MCF 10A (cell line): ENCODE data around the gene CAMP. TPM values are rescaled to one million over a fixed set of nuclear protein-coding genes. Genes with fewer than 3 reads are reported as not detected.

ENCODE experiments used
- BruUV-seq: library from RNA; stranded (reverse); fragments of 400-500 nt; replicated peaks from 2 replicates; lab custom pipeline; 2021; lab: Mats Ljungman, UMichigan
- CTCF ChIA-PET: fragments of 300-600 bp; sonication (Branson Sonifier 250); formaldehyde crosslinking; extraction: SDS; loops from one replicate; lab custom pipeline; 2021; ENCODE audit warnings: antibody characterized with exemption, inconsistent platforms; lab: Yijun Ruan, JAX
- POLR2A ChIA-PET: fragments of 300-600, 350-650 bp; sonication (Branson Sonifier 250); formaldehyde crosslinking; extraction: SDS; loops from one replicate; lab custom pipeline; 2020; ENCODE audit warnings: antibody characterized with exemption, inconsistent platforms; lab: Yijun Ruan, JAX
- DNase-seq: peaks from one replicate; pipeline ENCODE4 v3.0.0-alpha.2; 2018; ENCODE audit not compliant: unreplicated experiment
- H3K27ac Mint-ChIP-seq: one replicate; pipeline ENCODE4 v1.8.0; 2022; ENCODE audit warnings: mild to moderate bottlenecking, low read depth, mixed read lengths; ENCODE audit not compliant: unreplicated experiment
- H3K27me3 Mint-ChIP-seq: one replicate; pipeline ENCODE4 v1.8.0; 2022; ENCODE audit warnings: mixed read lengths; ENCODE audit not compliant: insufficient read depth, unreplicated experiment
- H3K36me3 Mint-ChIP-seq: one replicate; pipeline ENCODE4 v1.8.0; 2022; ENCODE audit warnings: mild to moderate bottlenecking, moderate library complexity, mixed read lengths; ENCODE audit not compliant: insufficient read depth, unreplicated experiment
- H3K4me1 Mint-ChIP-seq: one replicate; pipeline ENCODE4 v1.8.0; 2022; ENCODE audit warnings: mixed read lengths; ENCODE audit not compliant: insufficient read depth, unreplicated experiment
- H3K4me3 Mint-ChIP-seq: one replicate; pipeline ENCODE4 v1.8.0; 2022; ENCODE audit warnings: mild to moderate bottlenecking, moderate library complexity, mixed read lengths; ENCODE audit not compliant: unreplicated experiment
- H3K9me3 Mint-ChIP-seq: one replicate; pipeline ENCODE4 v1.8.0; 2022; ENCODE audit warnings: mixed read lengths; ENCODE audit not compliant: unreplicated experiment
- CTCF ChIP-seq: fragments of 200-600 bp; IDR thresholded peaks from one replicate; pipeline ENCODE4 v1.8.0; 2022; ENCODE audit warnings: antibody characterized with exemption, mild to moderate bottlenecking; ENCODE audit not compliant: unreplicated experiment
- intact Hi-C: fragments of 100-400 bp; cut with micrococcal nuclease; formaldehyde crosslinking; loops from 2 replicates; pipeline ENCODE4 v1.14.1; 2022
- total RNA-seq: library from RNA; stranded (reverse); gene quantifications from 2 replicates; pipeline ENCODE4 v1.2.3, GENCODE V29; 2022

CAMP gene
- total RNA-seq, 1 experiment from 2014 or later: 0.72 TPM

GRCh38 chr3:48189321-48189720 is 34.0 kb upstream of the CAMP start:
- ChIA-PET CTCF (interaction anchor here (1.8 kb wide), 1 partner anchor 247 kb away, joined by 7 read pairs; no protein-coding TSS in a partner anchor), POLR2A (interaction anchor here (0.6 to 2.4 kb wide), 5 partner anchors 79 to 734 kb away, joined by 3 to 8 read pairs (median 4); partner anchors contain the start of genes CCDC51 and TMA7)
- Mint-ChIP-seq H3K4me1 (peaks cover 11% of the 10 kb centered on the region), H3K36me3 (peaks cover 17% of the 10 kb centered on the region), H3K27me3 (no peaks in the 10 kb centered on the region), H3K27ac (no peak overlapping the region), H3K4me3 (peak overlapping the region; percentile 79), H3K9me3 (no peaks in the 10 kb centered on the region)
- DNase-seq: no peak
- no peak for TF ChIP-seq CTCF
- no TSS peak for BruUV-seq
- intact Hi-C loops: no loop called here

GRCh38 chr3:48190911-48191310 is 32.4 kb upstream of the CAMP start:
- peaks cover 11% of the 10 kb centered on the region for H3K4me1 Mint-ChIP-seq
- ChIA-PET CTCF (interaction anchor here (0.8 to 4.8 kb wide), 3 partner anchors 42 to 244 kb away, joined by 3 to 65 read pairs (median 3); no protein-coding TSS in a partner anchor), POLR2A (interaction anchor here (1.2 kb wide), 1 partner anchor 368 kb away, joined by 3 read pairs; no protein-coding TSS in a partner anchor)
- no peaks in the 10 kb centered on the region for H3K27me3 Mint-ChIP-seq
- peaks cover 7% of the 10 kb centered on the region for H3K36me3 Mint-ChIP-seq
- intact Hi-C loops: loop anchor here (5.0 kb wide), 1 partner anchor 356 kb away; no protein-coding TSS in a partner anchor
- DNase-seq: no peak
- BruUV-seq: no TSS peak
- H3K4me3 Mint-ChIP-seq: no peak overlapping the region
- H3K27ac Mint-ChIP-seq: no peak overlapping the region
- H3K9me3 Mint-ChIP-seq: no peaks in the 10 kb centered on the region
- no peak for TF ChIP-seq CTCF

GRCh38 chr3:48194446-48195071 is 28.7 kb upstream of the CAMP start:
- POLR2A ChIA-PET: interaction anchor here (0.6 to 2.0 kb wide), 10 partner anchors 47 to 694 kb away, joined by 3 to 11 read pairs (median 6); partner anchors contain the start of genes CCDC51, TMA7 and ZNF589
- Mint-ChIP-seq H3K27ac (no peak overlapping the region), H3K9me3 (no peaks in the 10 kb centered on the region), H3K36me3 (no peaks in the 10 kb centered on the region), H3K4me3 (no peak overlapping the region), H3K4me1 (no peaks in the 10 kb centered on the region), H3K27me3 (no peaks in the 10 kb centered on the region)
- TF ChIP-seq CTCF: peak; percentile 94
- BruUV-seq: no TSS peak
- peak; percentile 87 for DNase-seq
- CTCF ChIA-PET: interaction anchor here (0.5 to 4.8 kb wide), 30 partner anchors 11 to 779 kb away, joined by 3 to 65 read pairs (median 5); partner anchors contain the start of genes CAMP, CCDC51 and TMA7
- intact Hi-C loops: loop anchor here (1.0 to 5.0 kb wide), 4 partner anchors 38 to 353 kb away; no protein-coding TSS in a partner anchor

- ChIA-PET CTCF (no interaction called here), POLR2A (no interaction called here)
- Mint-ChIP-seq H3K36me3 (no peaks in the 10 kb centered on the region), H3K27ac (no peak overlapping the region), H3K9me3 (no peaks in the 10 kb centered on the region), H3K27me3 (no peaks in the 10 kb centered on the region), H3K4me1 (no peaks in the 10 kb centered on the region), H3K4me3 (no peak overlapping the region)
- no TSS peak for BruUV-seq
- intact Hi-C loops: no loop called here
- no peak for DNase-seq
- no peak for TF ChIP-seq CTCF
Observed at GRCh38 chr3:48196611-48197010, 26.7 kb upstream of the CAMP start.
